ENCODE data around the gene PLOD1.
"Not testable (repeated sequence)": the region's sequence is repeated elsewhere in the genome, so short reads cannot be mapped to it uniquely, and the experiment has no call there.

Gene PLOD1

GRCh38 chr1:11939794-11940193 lies 5.3 kb downstream of the PLOD1 start:
- not testable (repeated sequence) for DNase-seq

- DNase-seq = no peak
Measured at GRCh38 chr1:11940260-11940921, 5.9 kb downstream of the PLOD1 start.

- DNase-seq = no peak
Measured at GRCh38 chr1:11942280-11942679, 7.8 kb downstream of the PLOD1 start.

GRCh38 chr1:11943619-11944018 lies 9.1 kb downstream of the PLOD1 start:
- no peak for DNase-seq

- no peak for DNase-seq
Measured at GRCh38 chr1:11944358-11944931, 9.9 kb downstream of the PLOD1 start.

- no peak for DNase-seq
Measured at GRCh38 chr1:11946647-11947046, 12.1 kb downstream of the PLOD1 start.

GRCh38 chr1:11948822-11949458 lies 14.4 kb downstream of the PLOD1 start:
- DNase-seq = no peak

GRCh38 chr1:11951901-11952300 lies 17.4 kb downstream of the PLOD1 start:
- DNase-seq = no peak

- DNase-seq = no peak
Measured at GRCh38 chr1:11952455-11953109, 18.1 kb downstream of the PLOD1 start.

- DNase-seq = no peak
Measured at GRCh38 chr1:11955221-11955620, 20.7 kb downstream of the PLOD1 start.

- DNase-seq = no peak
Measured at GRCh38 chr1:11957398-11957797, 22.9 kb downstream of the PLOD1 start.

- DNase-seq = no peak
Measured at GRCh38 chr1:11957897-11958296, 23.4 kb downstream of the PLOD1 start.

GRCh38 chr1:11960276-11960675 lies 25.8 kb downstream of the PLOD1 start:
- DNase-seq = no peak

- no peak for DNase-seq
Measured at GRCh38 chr1:11960715-11961114, 26.2 kb downstream of the PLOD1 start.

GRCh38 chr1:11961230-11961629 lies 26.7 kb downstream of the PLOD1 start:
- no peak for DNase-seq

GRCh38 chr1:11963622-11964021 lies 29.1 kb downstream of the PLOD1 start:
- no peak for DNase-seq

- DNase-seq = no peak
Measured at GRCh38 chr1:11964656-11965055, 30.1 kb downstream of the PLOD1 start.

GRCh38 chr1:11967028-11967547 lies 32.6 kb downstream of the PLOD1 start:
- peak; percentile 21 for DNase-seq

GRCh38 chr1:11970441-11971185 lies 36.1 kb downstream of the PLOD1 start:
- DNase-seq = no peak

- no peak for DNase-seq
Measured at GRCh38 chr1:11977625-11978024, 43.1 kb downstream of the PLOD1 start.

- no peak for DNase-seq
Measured at GRCh38 chr1:11978301-11978700, 43.8 kb downstream of the PLOD1 start.

- no peak for DNase-seq
Measured at GRCh38 chr1:11979028-11979850, 44.7 kb downstream of the PLOD1 start.
